ENCODE results near the gene ARMH1.

GRCh38 chr1:44678626-44679025 lies 4.1 kb downstream of the ARMH1 start:
- TF ChIP-seq CTCF (IDR thresholded peaks at IDR 0.05; ENCODE audit: borderline replicate concordance, extremely low read depth, low read length, poor library complexity, severe bottlenecking) (no peak), EZH2 (IDR thresholded peaks at IDR 0.05; ENCODE audit: borderline replicate concordance, low read depth, low read length, severe bottlenecking) (no peak)

Measured in DND-41 (cell line).